COLO668 (cell line): Measurements from ENCODE around the gene ICE2.

Source experiments
- DNase-seq: peaks from one replicate; lab custom pipeline; 2025; ENCODE audit not compliant: unreplicated experiment; lab: John Stamatoyannopoulos, UW

ICE2 gene

GRCh38 chr15:60391722-60392315 is 87.1 kb downstream of the ICE2 start:
- no peak for DNase-seq

GRCh38 chr15:60390871-60391501 is 88.0 kb downstream of the ICE2 start:
- DNase-seq = no peak

GRCh38 chr15:60390231-60390630 is 88.7 kb downstream of the ICE2 start:
- no peak for DNase-seq

- no peak for DNase-seq
Measured at GRCh38 chr15:60389261-60390077, 89.5 kb downstream of the ICE2 start.

- no peak for DNase-seq
Measured at GRCh38 chr15:60387321-60387720, 91.6 kb downstream of the ICE2 start.

GRCh38 chr15:60386615-60387014 is 92.3 kb downstream of the ICE2 start:
- no peak for DNase-seq

- no peak for DNase-seq
Measured at GRCh38 chr15:60385620-60386552, 93.1 kb downstream of the ICE2 start.

- no peak for DNase-seq
Measured at GRCh38 chr15:60384526-60385126, 94.3 kb downstream of the ICE2 start.

- no peak for DNase-seq
Measured at GRCh38 chr15:60384053-60384452, 94.9 kb downstream of the ICE2 start.

GRCh38 chr15:60382773-60383674 is 95.9 kb downstream of the ICE2 start:
- no peak for DNase-seq

- DNase-seq = no peak
Measured at GRCh38 chr15:60381148-60381788, 97.7 kb downstream of the ICE2 start.

GRCh38 chr15:60379525-60380274 is 99.2 kb downstream of the ICE2 start:
- DNase-seq = no peak

- no peak for DNase-seq
Measured at GRCh38 chr15:60379185-60379524, 99.8 kb downstream of the ICE2 start.

- DNase-seq = no peak
Measured at GRCh38 chr15:60376677-60377095, 102.3 kb downstream of the ICE2 start.

- no peak for DNase-seq
Measured at GRCh38 chr15:60375306-60375705, 103.6 kb downstream of the ICE2 start.

GRCh38 chr15:60374628-60375081 is 104.3 kb downstream of the ICE2 start:
- peak; percentile 78 for DNase-seq

GRCh38 chr15:60374209-60374608 is 104.7 kb downstream of the ICE2 start:
- no peak for DNase-seq

- no peak for DNase-seq
Measured at GRCh38 chr15:60373745-60374144, 105.2 kb downstream of the ICE2 start.
